Stimulated activated effector memory CD8-positive, alpha-beta T cell treated with anti-CD3 and anti-CD28 coated beads, Interleukin-12 subunit alpha, Interleukin-12 subunit beta, amount 100 ng/mL, for 72 hours (primary cell): ENCODE results near the gene DAB2IP.

ENCODE experiments used
- ATAC-seq: fragments of 150-1000 bp; cut with Tn5 transposase; 2 replicates; pipeline ENCODE4 v1.10.0; 2021
- DNase-seq, 2 donors: peaks; one replicate each; pipeline ENCODE4 v3.0.0; 2021 to 2022; ENCODE audit warnings: low spot score in 2 of 2
- H3K27ac Mint-ChIP-seq: one replicate; pipeline ENCODE4 v1.8.0; 2022; ENCODE audit warnings: mild to moderate bottlenecking, mixed read lengths
- H3K36me3 Mint-ChIP-seq: one replicate; pipeline ENCODE4 v1.8.0; 2022; ENCODE audit warnings: mild to moderate bottlenecking, mixed read lengths
- H3K4me1 Mint-ChIP-seq: one replicate; pipeline ENCODE4 v1.8.0; 2022; ENCODE audit warnings: mixed read lengths
- H3K4me3 Mint-ChIP-seq: one replicate; pipeline ENCODE4 v1.8.0; 2022; ENCODE audit warnings: mild to moderate bottlenecking, mixed read lengths
- H3K9me3 Mint-ChIP-seq: one replicate; pipeline ENCODE4 v1.8.0; 2022; ENCODE audit warnings: mixed read lengths

The DAB2IP gene

DNA sequence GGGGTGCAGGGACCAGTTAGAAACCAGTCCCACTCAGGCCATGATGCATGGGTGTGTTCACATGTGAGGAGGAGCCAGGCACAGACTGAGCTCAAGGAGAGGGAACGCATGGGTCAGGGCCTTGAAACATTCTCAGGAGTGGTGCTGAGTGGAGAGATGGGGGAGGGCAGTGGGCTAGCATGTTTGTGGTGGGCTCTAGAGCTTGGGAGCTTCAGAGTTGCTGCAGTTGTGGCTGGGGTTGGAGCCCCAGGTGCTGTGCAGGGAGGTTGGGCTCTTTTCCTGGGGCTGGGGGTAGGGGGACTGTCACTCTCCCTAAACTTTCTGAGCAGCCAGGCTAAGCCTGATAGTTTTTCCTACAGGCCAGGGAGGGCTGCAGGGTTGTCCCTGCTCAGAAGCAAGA lies 95.4 kb downstream of the DAB2IP start:
- H3K4me3 Mint-ChIP-seq = no peak overlapping the region
- peak overlapping the region; percentile 78 for H3K27ac Mint-ChIP-seq
- ATAC-seq = no peak
- peaks cover 24% of the 10 kb centered on the region for H3K4me1 Mint-ChIP-seq
- H3K9me3 Mint-ChIP-seq = no peaks in the 10 kb centered on the region
- no peak for DNase-seq
- no peaks in the 10 kb centered on the region for H3K36me3 Mint-ChIP-seq

GRCh38 chr9:121748074-121748473 lies 96.6 kb downstream of the DAB2IP start:
- no peaks in the 10 kb centered on the region for H3K36me3 Mint-ChIP-seq
- H3K9me3 Mint-ChIP-seq = no peaks in the 10 kb centered on the region
- H3K27ac Mint-ChIP-seq = peak overlapping the region; percentile 70
- peak; percentile 56 for ATAC-seq
- peaks cover 24% of the 10 kb centered on the region for H3K4me1 Mint-ChIP-seq
- H3K4me3 Mint-ChIP-seq = peak overlapping the region; percentile 19
- DNase-seq = peak in 1 of 2 donors; percentile 60

DNA sequence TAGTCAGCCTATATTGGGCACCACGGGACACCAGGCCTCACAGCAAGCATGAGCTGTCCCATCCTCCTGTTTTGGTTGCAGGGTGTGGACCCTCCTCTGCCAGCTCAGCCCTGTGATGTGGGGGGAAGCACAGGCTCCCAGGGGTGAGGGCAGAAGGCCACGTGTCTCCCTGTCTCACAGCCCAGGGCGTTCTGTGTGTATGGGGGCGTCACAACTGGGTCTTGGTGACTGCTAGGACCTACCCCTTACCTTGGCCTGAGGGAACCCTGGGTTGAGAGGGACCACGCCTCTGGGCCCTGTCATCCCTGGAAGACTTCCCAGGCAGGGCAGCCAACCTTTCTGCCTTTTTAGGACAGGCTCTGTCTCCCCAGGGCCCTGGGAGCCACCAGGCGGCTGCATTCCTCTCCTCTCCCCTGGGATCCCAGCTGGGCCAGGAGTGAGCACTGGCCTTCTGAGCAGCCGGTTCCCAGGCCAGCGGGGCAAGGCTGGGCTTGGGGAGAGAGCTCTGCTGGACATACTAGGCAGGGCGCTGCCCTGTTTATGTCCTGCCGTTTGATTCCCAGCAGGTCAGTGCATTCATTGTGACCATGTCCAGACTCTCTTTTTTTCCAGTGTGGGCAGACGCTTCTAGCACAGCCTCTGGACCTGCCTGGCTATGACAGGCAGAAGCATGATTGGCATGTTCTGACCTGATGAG lies 97.4 kb downstream of the DAB2IP start:
- no peaks in the 10 kb centered on the region for H3K36me3 Mint-ChIP-seq
- DNase-seq (no peak), ATAC-seq (peak; percentile 22)
- peak overlapping the region; percentile 70 for H3K27ac Mint-ChIP-seq
- H3K4me3 Mint-ChIP-seq = no peak overlapping the region
- peaks cover 24% of the 10 kb centered on the region for H3K4me1 Mint-ChIP-seq
- H3K9me3 Mint-ChIP-seq = no peaks in the 10 kb centered on the region

GRCh38 chr9:121749614-121750013 lies 98.2 kb downstream of the DAB2IP start:
- DNase-seq (no peak), ATAC-seq (no peak)
- Mint-ChIP-seq H3K27ac (no peak overlapping the region), H3K36me3 (no peaks in the 10 kb centered on the region), H3K9me3 (no peaks in the 10 kb centered on the region), H3K4me3 (no peak overlapping the region), H3K4me1 (peaks cover 24% of the 10 kb centered on the region)

DNA sequence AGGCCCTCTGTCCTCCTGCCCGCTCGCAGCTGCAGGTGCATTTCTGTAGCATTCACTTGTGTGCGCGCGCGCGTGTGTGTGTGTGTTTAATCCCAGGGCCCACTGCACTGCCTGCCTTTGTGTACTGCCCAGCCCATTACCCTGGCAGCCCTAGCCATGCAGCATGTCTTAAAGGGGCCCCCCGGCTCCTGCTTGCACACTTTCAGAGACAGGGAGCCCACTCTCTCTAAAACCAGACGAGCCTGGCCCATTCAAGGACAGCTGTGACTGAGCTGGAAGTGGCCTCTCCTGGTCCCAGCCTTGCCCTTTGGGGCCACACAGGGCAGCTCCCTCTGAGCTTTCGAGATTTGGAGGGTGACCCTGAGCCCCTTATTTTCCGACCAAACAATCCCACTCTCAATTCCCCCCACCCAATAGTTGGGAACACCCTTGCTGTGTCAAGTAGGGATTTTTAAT lies 98.9 kb downstream of the DAB2IP start:
- Mint-ChIP-seq H3K4me3 (no peak overlapping the region), H3K36me3 (no peaks in the 10 kb centered on the region), H3K27ac (no peak overlapping the region), H3K4me1 (peaks cover 24% of the 10 kb centered on the region), H3K9me3 (no peaks in the 10 kb centered on the region)
- DNase-seq = no peak
- ATAC-seq = no peak

DNA sequence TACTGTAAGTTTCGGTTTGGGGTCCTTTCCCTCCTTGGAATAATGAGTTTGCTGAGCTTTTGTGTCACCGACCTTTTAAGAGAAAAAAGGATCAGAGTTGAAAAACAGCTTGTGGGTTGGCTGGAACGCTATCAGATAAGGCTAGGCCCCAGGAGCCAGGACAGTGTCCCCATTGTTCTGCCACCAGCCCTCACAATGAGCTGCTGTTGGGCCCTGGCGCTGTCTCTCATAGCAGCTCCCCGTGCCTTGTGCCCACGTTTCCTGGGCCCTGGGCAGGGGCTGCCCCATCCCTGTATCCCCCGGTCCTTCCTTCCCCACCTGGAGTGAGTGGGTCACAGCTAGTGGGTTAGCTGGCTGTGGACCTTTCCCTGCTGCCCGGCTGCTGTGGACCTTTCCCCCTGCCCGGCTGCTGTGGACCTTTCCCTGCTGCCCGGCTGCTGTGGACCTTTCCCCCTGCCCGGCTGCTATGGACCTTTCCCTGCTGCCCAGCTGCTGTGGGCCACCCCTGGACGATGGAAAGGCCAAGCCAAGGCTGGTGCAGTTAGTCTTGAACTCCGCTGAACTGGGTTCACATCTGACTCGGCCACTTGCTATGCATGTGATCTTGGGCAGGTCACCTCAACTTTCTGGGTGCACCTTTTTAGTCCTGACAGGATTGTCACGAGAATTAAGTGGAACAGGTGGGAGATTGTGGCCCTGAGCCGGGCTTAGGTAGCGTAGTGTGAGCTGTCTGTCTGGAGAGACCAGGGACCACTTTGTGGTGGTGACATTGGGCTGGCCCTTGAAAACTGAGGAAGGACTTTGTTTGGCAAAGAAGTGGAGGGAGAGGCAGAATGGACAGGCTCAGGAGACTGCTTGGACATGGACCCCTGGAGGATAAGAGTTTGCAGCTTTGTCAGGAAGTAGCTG lies 99.5 kb downstream of the DAB2IP start:
- Mint-ChIP-seq H3K4me3 (no peak overlapping the region), H3K4me1 (peaks cover 24% of the 10 kb centered on the region), H3K36me3 (no peaks in the 10 kb centered on the region), H3K27ac (no peak overlapping the region), H3K9me3 (no peaks in the 10 kb centered on the region)
- DNase-seq (no peak), ATAC-seq (no peak)

DNA sequence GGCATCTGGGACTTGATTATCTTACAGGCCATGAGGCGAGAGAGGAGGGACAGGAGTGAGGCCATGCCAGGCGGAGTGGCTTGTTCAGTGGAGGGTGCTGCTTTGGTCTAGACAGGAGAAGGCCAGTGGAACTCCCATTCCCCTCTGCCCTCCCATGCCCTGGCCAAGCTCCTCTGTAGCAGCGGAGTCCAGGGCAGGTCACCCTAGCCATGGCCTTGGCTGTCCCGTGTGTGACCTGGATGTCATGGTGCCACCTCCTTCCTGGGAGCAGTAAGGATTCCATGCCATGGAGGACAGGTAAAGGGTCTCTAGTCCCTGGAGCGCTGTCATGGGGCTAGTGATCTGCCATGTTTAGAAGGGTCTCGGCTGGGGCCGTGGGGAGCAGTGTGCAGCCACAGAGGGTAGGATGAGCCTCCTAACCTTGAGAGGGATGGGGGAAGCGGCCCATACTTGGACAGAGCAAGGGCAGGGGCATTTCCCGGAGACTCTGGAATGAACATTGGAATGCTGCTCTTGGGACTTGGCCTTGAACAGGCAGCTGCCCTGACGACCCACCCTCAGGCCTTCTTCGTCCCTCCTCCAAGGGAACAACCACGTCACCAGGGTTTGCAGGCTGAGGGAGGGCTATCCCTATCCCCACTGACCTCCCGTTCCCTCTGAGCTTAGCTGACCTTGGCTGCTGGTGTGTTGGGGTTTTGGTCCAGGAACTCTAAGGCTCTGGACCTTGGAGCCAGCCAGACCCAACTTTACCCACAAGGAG lies 100.4 kb downstream of the DAB2IP start:
- Mint-ChIP-seq H3K4me1 (peaks cover 16% of the 10 kb centered on the region), H3K4me3 (no peak overlapping the region), H3K27ac (no peak overlapping the region), H3K36me3 (no peaks in the 10 kb centered on the region), H3K9me3 (no peaks in the 10 kb centered on the region)
- DNase-seq (no peak), ATAC-seq (no peak)

- H3K9me3 Mint-ChIP-seq = no peaks in the 10 kb centered on the region
- no peak for DNase-seq
- no peak for ATAC-seq
- H3K4me1 Mint-ChIP-seq = peaks cover 10% of the 10 kb centered on the region
- H3K36me3 Mint-ChIP-seq = no peaks in the 10 kb centered on the region
- H3K27ac Mint-ChIP-seq = no peak overlapping the region
- no peak overlapping the region for H3K4me3 Mint-ChIP-seq
These were observed 101.5 kb downstream of the DAB2IP start for GRCh38 chr9:121752929-121753328.

DNA sequence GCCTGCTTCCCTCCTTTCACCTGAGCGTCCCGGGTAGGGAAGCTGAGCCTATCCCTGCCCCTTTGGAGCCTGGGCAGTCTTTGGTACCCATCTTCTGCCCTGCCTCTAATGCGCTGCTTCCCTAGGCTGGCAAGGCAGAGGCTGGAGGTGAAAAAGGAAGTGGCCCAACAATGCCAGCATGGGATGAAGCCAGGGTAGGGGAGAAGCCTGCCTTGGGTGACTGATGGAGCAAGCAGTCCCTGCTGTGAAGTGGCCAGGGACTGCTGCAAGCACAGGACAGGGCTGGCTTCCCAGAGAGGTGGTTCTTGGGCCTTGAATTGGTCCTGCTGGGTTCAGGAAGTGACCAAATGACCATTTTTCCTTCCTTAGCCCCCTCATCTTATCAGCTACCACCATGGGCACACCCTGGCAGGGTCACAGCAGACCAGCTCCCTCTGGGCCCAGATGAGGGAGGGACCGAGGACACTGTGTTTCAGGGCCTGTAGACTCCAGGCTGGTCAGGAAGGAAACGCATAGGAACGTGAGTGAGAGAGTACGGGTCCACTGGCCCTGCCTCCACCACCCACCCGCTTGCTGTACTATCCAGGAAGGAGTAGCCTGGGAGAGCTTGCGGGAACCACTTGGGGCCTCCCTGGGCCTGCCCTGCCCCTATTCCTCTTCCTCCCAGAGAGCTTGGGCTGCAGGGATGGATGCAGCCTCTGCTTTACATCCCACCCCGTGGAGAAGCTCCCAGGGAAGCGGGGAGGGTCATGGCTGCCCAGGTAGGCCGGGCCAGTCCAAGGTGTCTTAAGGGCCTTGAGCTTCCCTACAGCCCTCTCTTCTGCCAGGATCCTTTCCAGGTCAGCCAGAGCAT lies 102.6 kb downstream of the DAB2IP start:
- no peaks in the 10 kb centered on the region for H3K9me3 Mint-ChIP-seq
- no peak overlapping the region for H3K27ac Mint-ChIP-seq
- H3K4me1 Mint-ChIP-seq = no peaks in the 10 kb centered on the region
- DNase-seq = no peak
- ATAC-seq = no peak
- H3K36me3 Mint-ChIP-seq = no peaks in the 10 kb centered on the region
- no peak overlapping the region for H3K4me3 Mint-ChIP-seq

- H3K4me1 Mint-ChIP-seq = no peaks in the 10 kb centered on the region
- H3K27ac Mint-ChIP-seq = no peak overlapping the region
- H3K36me3 Mint-ChIP-seq = no peaks in the 10 kb centered on the region
- no peak for ATAC-seq
- H3K4me3 Mint-ChIP-seq = no peak overlapping the region
- H3K9me3 Mint-ChIP-seq = no peaks in the 10 kb centered on the region
- no peak for DNase-seq
These were observed 103.4 kb downstream of the DAB2IP start for GRCh38 chr9:121754655-121755436.

DNA sequence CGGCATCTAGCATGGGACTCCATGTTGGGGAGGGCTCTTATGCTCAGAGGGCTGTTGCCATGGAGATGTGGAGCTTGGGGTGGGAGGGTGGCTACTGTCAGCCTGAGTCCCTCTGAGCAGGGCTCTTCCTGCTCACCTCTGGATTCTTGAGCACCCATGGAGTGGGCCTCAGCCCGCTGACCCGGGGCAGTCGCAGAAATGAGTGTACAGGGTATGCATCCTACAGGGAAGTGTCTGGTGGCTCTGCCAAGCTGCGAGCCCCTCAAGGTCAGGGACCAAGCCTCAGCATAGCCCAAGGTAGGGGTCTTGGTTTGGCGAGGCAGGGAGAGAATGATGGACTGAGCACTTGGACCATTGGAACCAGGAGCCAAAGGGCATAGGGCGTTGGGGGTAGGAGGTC lies 104.1 kb downstream of the DAB2IP start:
- DNase-seq (no peak), ATAC-seq (no peak)
- Mint-ChIP-seq H3K27ac (no peak overlapping the region), H3K4me1 (no peaks in the 10 kb centered on the region), H3K4me3 (no peak overlapping the region), H3K9me3 (no peaks in the 10 kb centered on the region), H3K36me3 (no peaks in the 10 kb centered on the region)

DNA sequence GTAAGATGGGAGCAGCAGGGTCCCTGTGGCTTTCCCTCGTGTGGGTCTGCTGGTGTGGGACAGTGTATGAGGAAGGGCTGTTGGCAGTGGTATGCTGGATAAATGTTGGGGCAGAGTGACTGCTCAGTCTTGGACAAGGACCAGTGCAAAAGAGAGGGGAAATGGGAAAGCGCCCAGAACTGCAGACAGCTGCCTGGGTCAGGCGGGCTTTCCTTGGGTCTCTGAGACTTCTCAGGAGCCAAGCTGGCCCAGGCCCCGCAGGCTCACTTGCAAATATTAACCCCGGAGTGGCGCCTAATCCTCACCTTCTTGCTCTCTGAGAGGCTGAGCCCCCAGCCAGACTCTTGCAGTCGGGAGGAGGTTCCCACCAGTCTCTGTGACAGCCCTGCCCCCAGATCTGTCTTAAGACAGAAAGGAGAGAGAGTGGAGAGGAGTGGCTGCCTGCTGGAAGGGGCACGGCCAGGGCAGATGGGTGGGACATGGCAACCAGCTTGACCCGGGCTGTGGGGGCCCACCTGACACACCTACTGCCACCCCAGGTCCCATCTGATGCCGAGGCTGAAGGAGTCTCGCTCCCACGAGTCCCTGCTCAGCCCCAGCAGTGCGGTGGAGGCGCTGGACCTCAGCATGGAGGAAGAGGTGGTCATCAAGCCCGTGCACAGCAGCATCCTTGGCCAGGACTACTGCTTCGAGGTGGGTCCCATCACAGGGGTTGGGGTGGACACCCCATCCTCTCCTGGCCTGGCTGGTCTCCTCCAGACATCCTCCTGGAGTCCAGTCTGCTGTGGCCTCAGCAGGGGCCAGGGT lies 105.2 kb downstream of the DAB2IP start:
- H3K4me3 Mint-ChIP-seq = no peak overlapping the region
- no peaks in the 10 kb centered on the region for H3K36me3 Mint-ChIP-seq
- H3K4me1 Mint-ChIP-seq = no peaks in the 10 kb centered on the region
- ATAC-seq = no peak
- H3K27ac Mint-ChIP-seq = no peak overlapping the region
- no peaks in the 10 kb centered on the region for H3K9me3 Mint-ChIP-seq
- no peak for DNase-seq

DNA sequence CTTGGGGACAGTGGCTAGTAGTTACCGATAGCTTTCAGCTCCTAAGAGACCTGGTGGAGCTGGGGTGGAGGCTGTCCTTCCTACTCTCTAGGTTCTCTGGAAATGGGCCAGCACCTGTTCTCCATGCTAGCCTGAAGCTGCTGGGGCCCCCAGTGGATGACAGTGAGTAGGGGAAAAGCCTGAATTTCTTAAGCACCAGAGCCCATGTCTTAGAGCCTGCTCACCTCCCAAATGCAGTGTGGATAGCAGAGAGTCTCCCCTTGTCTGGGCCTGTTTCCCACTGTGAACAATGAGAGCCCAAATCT lies 105.8 kb downstream of the DAB2IP start:
- Mint-ChIP-seq H3K36me3 (no peaks in the 10 kb centered on the region), H3K4me1 (no peaks in the 10 kb centered on the region), H3K9me3 (no peaks in the 10 kb centered on the region), H3K27ac (no peak overlapping the region), H3K4me3 (no peak overlapping the region)
- ATAC-seq = no peak
- DNase-seq = no peak

GRCh38 chr9:121758693-121759092 lies 107.3 kb downstream of the DAB2IP start:
- H3K9me3 Mint-ChIP-seq = no peaks in the 10 kb centered on the region
- no peaks in the 10 kb centered on the region for H3K4me1 Mint-ChIP-seq
- H3K36me3 Mint-ChIP-seq = no peaks in the 10 kb centered on the region
- H3K27ac Mint-ChIP-seq = no peak overlapping the region
- H3K4me3 Mint-ChIP-seq = no peak overlapping the region
- no peak for ATAC-seq
- DNase-seq = no peak
